ENCODE data around the gene BRINP2.

DNA sequence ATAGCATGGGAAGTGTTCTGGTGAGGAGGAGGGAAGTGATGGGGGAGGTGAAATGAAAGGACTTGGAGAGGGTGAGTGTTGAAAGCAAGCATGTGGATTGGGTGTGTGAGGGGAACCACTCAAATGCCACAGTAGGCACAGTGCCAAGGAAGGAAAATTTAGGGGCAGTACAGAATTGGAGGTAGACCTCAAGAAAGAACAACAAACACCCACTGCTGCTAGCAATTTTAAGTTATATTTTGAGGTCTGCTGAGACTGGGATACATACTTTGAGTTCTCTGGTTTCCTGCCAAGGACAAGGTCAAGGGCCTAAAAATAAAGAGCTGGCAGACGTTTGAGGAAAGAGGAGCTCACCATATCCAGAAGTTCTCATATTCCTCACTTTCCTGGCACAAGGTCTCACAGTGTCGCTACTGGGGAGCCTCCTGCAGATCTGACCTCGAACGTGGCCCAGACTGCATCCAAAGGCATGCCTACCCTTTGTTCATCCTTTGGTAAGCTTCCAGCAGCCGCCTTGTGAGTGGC lies 104.0 kb downstream of the BRINP2 start:
- TF ChIP-seq POLR2A (IDR thresholded peaks at IDR 0.05) = no peak
- TF ChIP-seq CTCF (IDR thresholded peaks at IDR 0.05) = no peak
